Measurements from ENCODE around the gene PLCH2.

Gene PLCH2

DNA sequence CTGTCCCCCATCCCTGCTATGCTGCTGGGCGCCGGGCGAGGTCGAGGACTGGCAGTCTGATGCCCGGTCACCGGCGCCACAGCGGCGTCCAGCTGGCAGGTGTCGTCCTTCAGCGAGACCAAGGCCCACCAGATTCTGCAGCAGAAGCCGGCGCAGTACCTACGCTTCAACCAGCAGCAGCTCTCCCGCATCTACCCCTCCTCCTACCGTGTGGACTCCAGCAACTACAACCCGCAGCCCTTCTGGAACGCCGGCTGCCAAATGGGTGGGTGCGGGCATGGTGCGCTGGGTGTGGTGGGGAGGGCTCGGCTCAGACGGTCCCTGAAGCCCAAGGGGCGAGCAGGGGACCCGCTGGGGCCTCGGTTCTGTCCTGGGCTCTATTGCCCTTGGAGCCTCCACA lies 20.7 kb downstream of the PLCH2 start:
- no peak for DNase-seq

DNA sequence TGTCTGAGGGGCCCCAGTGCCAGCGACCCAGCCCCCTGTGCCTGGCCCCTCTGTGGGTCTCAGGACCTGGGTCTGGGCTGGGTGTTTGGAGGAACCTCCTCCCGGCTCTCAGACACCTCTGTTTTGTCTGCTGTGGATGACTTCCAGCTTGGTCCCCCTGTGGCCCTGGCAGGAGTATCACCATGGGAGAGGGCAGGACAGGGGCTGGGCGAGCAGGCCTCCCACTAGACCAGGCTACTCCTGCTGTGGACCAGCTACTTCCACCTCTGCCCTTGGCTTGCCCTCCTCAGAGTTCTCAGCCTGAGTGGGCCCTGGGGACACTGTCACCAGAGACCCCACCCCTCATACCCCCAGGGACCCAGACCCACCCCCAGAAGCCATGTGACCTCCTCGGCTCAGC lies 21.8 kb downstream of the PLCH2 start:
- no peak for DNase-seq

DNA sequence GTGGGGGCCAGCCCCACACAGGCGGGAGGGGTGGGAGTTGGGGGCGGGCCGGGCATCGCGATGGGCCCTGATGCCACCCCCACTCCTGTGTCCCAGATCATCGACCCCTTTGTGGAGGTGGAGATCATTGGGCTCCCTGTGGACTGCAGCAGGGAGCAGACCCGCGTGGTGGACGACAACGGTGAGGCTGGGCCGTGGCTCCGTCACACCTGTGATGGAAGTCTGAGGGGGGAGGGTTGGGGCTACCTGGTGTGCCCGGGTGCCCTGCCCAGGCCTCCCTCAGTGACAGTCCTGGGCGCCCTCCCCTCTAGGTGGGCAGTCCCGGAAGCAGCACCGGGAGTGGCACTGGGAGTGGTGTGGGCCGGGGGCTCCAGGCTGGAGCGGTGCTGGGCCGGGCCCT lies 22.6 kb downstream of the PLCH2 start:
- no peak for DNase-seq

DNA sequence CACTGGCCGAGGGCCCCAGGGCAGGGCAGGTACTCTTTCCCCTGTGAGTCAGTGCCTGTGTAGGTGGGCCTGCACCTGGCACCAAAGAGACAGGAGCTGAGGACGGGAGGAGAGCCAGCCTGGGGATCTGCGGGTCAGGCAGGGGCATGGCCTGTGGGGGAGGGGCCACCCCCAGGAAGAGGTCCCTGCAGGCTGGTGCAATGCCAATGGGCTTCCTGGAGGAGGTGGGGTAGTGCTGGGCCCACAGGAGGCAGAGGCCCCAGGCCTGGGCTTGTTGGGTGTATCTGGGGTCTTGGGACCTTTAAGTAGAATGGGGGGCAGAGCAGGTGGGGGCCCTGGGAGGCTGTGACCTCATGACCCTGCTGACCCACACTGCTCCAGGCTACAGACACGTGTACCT lies 23.2 kb downstream of the PLCH2 start:
- no peak for DNase-seq

DNA sequence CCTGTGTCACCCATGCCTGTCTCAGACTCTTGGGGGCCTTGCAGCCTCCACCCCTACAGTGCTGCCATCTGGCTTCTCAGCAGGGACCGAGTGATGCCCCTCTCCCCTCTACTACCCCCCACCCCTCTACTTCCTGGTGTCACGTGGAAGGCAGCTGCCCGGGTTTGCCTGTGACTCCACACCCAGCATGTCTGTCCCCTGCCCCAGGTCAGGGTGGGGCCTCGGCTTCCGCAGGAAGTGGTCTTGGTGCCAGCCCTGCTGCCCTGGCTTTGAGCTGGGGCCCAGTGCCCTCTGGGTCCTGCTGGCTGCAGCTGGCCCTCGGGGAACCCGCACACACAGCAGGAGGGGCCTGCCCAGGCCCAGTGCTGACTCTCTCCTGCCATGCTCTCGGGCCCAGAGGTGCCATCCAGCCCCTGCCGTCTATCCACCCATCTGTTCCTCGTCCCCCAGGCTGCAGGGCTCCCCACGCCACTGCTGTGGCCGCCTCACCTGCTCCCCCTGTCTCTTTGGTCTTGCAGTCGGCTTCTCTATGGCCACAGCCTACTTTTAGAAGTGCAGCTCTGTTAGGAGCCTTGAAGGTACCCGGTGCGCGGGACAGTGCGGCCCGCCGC lies 24.0 kb downstream of the PLCH2 start:
- no peak for DNase-seq

DNA sequence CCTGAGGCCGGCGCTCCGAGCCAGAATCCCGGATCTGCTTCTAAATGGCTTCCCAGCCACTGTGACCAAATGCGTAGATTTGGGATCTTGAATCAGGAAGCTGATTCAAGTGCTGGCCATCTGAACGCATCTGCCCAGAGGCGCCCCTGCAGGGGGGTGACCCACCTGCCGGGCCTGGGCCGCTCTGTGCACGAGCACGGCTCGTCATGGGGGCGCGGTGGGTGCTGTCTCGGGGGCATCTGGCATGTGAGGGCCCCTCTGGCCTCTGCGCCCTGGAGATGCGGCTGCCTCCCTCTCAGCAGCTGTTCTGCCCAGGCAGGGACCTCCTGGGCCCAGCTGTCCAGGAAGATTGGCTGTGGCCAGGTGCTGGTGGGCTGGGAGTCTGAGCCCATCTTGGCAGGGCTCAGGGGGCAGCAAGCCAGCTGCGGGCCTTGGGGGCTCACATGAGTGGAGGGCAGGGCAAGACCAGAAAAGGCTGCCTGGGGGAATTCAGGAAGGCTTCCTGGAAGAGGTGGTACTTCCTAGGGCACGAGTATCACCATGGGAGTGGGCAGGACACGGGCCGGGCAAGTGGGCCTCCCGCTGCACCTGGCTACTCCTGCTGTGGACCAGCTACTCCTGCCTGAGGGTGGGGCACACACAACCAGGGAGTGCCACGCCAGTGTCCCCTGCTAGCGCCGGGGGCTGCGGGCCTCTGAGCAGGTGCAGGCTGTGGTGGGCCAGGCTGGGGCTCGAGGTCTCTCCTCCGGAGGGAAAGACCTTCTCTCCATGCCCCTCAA lies 25.1 kb downstream of the PLCH2 start:
- DNase-seq, result no peak

DNA sequence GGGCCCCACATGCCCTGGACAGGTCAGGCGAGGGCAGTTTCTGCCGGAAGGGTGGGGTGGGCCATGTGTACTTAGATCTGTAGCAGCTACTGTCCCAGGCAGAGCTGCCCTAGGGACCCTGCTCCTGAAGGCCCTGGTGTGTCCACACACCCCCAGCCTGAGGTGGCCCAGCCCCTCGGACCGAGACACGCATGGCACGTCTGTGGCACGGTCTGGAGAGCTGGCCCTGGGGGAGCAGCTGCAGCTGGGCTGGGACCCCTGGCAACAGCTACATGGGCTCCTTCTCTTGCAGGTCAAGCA lies 25.7 kb downstream of the PLCH2 start:
- no peak for DNase-seq

DNA sequence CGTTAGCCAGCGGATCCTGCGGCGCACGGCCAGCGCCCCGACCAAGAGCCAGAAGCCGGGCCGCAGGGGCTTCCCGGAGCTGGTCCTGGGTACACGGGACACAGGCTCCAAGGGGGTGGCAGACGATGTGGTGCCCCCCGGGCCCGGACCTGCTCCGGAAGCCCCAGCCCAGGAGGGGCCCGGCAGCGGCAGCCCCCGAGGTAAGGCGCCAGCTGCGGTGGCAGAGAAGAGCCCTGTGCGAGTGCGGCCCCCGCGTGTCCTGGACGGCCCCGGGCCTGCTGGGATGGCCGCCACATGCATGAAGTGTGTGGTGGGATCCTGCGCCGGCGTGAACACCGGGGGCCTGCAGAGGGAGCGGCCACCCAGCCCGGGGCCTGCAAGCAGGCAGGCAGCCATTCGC lies 26.1 kb downstream of the PLCH2 start:
- no peak for DNase-seq

DNA sequence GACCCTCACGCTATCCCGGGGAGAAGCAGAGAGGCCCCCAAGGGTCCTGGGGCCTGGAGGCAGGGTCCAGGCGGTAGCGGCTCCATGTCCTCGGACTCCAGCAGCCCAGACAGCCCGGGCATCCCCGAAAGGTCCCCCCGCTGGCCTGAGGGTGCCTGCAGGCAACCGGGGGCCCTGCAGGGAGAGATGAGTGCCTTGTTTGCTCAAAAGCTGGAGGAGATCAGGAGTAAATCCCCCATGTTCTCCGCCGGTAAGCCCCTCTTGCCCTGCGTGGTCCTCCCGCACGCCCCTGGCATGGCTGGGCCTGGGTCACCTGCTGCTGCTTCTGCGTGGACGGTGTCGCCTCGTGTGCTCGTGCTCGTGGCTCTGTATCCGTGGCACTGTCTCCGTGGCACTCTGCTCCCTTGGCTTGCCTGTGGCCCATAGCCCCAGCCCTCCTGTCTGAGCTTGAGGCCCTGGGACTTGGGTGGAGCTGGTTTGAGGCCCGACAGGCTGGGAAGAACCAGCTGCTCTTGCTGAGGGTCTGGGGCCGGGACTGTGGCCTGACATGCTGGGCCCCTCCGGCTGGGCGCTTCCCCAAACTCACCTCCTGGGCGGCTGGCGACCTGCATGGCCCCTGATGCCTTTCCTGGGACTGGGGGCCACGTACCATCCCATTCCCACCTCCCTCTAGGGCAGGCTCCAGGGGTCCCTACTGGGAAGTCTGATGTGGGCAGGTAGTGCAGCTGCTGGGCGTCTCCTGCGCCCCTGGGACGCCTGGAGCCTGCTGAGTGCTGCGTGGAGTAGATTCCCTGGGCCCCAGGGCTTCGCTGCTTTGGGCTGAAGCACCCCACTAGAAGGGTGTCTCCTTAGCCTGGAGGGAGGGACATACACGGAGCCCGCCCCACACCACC lies 26.8 kb downstream of the PLCH2 start:
- no peak for DNase-seq

DNA sequence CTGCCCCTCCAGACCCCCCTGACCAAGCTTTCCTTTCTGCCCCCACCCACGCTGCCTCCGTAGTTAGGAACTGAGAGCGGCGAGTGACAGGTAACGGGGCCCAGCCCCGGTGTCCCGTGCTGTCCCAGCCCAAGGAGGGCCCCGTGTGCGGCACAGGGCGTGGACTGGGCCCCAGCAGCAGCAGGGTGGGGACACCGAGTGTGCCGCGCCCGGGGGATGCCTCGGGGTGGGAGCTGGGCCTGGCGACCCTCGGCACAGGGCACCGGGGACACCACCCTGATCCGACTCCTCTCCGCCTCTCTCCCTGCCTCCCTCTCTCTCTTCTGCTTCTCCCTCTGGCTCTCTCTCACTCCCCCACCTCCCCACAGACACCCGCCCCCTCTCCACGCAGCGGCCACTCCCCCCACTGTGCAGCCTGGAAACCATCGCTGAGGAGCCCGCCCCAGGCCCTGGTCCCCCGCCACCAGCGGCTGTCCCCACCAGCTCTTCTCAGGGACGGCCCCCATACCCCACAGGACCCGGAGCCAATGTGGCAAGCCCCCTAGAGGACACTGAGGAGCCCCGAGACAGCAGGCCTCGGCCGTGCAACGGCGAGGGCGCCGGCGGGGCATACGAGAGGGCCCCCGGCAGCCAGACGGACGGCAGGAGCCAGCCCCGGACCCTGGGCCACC lies 27.6 kb downstream of the PLCH2 start:
- DNase-seq, result no peak

DNA sequence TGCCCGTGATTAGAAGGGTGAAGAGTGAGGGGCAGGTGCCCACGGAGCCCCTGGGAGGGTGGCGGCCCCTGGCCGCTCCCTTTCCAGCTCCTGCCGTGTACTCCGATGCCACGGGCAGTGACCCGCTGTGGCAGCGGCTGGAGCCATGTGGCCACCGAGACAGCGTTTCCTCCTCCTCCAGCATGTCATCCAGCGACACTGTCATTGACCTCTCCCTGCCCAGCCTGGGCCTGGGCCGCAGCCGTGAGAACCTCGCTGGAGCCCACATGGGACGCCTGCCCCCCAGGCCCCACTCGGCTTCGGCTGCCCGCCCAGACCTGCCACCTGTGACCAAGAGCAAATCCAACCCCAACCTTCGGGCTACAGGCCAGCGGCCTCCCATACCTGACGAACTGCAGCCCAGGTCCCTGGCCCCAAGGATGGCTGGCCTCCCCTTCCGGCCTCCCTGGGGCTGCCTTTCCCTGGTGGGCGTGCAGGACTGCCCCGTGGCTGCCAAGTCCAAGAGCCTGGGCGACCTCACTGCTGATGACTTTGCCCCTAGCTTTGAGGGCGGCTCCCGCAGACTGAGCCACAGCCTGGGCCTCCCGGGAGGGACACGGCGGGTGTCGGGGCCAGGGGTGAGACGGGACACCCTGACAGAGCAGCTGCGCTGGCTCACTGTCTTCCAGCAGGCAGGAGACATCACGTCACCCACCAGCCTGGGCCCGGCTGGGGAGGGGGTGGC lies 28.3 kb downstream of the PLCH2 start:
- peak in 5 of 51 donors; percentile 7 to 25 (median 16) for DNase-seq

DNA sequence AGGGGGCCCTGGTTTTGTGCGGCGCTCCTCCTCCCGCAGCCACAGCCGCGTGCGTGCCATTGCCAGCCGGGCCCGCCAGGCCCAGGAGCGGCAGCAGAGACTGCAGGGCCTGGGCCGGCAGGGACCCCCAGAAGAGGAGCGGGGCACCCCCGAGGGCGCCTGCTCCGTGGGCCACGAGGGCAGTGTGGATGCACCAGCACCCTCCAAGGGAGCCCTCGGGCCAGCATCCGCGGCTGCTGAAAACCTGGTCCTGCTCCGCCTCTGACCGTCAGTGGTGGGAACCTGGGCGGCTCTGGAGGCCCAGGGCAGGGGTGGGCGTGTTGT lies 28.8 kb downstream of the PLCH2 start:
- no peak for DNase-seq

DNA sequence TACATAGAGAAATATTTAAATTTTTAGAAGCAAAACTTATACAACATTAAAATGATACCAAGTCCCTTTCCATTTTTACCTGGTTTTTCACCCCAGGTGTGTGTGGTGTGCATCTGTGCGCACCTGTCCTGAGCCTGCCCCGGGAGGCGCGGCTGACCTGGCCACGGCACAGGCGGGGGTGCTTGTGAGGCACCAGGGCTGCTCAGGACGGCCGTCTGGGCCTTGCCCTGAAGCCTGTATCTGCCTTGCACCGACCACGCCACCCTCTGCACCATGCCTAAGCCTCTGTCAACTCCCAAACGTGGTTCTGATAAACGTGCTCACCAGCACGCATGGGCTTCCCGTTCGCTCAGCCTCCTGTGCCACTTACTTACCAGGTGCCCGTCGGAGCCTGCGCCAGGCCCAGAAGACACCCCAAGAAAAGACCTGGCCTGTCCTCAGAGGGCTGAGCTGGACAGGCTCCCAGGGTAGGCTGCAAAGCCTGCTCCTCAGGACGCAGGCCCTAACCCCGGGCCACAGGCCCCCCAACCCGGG lies 29.4 kb downstream of the PLCH2 start:
- no peak for DNase-seq

DNA sequence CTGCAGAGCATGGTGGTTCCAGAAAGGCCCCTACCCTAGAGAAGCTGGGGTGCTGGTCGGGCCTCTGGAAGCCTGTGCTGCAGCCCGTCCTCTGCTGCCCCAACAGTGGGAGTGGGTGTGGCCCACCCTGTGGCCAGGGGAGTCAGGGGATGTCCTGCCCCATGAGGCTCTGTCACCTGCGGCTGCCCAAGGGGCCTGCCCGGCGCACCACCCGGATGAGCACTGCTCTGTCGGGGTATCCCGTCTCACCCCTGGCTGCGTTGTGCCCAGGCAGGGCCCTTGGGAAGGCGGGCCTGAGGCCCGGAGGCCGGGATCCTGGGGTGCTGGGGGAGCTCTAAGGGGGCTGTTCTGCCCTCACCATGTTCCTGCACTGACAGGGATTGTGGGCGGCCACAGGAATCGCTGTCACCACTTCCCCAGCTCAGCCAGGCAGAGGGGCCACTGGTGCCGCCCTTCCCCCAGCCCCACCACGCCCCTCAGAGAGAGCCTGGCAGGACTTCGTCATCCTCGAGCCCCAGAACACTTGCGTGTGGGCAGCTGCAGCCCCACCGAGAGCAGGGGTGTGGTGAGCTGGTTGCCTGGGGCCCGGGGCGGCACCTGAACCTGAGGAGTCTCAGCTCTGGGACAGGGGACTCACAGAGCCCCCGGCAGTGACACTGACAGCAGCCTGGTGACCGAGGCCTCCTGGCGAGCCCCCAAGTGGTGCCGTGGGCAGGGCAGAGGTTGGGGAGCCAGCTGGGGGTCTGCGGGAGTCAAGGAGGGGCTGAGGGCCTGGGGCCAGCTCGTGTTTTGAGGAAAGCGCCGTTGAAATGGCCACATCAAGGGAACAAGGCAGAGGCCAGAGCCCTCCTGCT lies 30.1 kb downstream of the PLCH2 start:
- DNase-seq, result peak in 1 of 51 donors; percentile 21

DNA sequence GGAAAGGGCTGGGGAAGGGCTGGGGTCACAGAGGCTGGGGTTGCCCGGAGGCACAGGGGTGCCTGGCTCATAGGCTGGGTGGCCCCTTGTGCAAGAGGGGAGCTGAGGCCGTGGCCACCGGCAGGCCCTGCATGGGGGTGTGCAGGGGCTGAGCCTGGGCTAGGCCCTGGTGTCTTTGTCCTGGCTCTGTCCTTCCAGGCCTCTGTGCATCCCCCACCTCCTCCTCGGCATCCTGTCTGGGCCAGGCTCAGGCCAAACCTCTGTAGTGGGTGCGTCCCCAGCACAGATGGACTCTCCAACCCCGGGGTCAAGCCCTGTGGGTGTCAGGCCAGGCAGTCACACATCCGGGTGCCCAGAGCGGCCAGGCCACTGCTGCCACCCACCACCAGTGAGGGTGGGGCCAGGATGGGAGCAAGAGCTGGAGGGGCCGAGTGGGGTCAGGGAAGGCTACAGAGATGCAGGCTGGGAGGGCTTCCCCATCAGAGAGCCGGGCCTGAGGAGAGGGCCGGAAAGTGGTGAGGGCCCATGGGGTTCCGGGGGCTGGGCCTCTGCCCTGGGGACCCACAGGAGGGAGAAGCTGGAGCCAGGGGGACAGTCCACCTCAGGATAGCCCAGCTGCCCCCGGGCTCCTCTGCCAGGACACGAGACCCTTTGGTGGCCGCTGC lies 30.9 kb downstream of the PLCH2 start:
- no peak for DNase-seq

DNA sequence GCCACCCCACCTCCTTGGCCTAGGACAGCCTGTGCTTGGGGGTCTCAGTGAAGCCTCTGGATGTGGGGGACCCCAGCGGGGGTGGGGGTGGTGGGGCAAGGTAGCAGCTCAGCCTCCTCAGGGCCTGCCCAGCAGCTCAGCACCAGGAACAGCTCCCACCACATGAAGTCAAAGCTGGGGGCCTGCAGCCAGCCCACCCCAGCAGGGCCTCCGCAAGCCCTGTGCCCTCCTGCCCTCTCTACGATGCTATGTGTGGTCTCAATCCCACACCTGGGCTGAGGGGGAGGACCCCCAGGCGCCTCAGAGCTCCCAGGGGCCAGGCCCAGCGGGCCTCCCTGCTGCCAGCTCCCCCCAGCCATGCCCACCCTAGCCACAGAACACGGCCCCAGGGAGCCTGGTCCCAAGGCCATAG lies 31.7 kb downstream of the PLCH2 start:
- DNase-seq, result no peak

DNA sequence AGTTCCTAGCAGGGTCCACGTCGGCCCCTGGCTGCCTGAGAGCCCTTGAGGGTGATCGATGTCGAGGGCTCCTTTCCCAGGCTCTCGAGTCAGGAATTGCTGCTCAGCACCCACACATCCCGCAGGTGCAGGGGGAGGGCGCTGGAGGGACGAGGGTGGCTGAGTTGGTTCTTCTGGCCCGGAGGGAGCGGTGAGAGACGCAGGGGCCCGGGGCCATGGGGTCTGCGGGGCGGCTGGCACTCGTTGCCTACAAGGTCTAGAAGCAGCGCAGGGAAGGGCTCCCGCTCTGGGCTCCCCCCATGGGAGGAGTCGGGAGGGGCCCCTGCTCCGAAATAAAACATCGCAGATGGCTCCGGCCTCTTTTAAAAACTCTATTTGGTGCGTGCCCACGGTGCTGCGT lies 32.1 kb downstream of the PLCH2 start:
- DNase-seq, result no peak

DNA sequence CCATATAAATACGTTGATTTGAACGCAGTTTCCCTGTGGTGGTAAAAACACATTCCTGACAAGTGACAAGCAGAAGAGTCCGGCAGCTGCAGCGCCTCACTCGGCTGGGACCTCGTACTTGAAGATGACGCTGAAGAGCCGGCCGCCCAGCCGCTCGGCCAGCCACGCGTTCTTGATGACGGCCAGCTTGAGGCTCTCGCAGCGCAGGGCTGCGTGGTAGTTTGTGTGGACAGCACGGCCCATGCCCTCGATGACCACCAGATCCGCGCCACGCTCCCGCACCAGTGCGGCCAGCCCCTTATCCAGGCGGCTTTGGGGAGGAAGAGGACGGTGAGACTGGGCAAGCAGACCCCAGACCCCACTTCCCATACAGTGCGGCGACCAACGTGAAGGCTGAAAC lies 32.7 kb downstream of the PLCH2 start:
- DNase-seq, result no peak

DNA sequence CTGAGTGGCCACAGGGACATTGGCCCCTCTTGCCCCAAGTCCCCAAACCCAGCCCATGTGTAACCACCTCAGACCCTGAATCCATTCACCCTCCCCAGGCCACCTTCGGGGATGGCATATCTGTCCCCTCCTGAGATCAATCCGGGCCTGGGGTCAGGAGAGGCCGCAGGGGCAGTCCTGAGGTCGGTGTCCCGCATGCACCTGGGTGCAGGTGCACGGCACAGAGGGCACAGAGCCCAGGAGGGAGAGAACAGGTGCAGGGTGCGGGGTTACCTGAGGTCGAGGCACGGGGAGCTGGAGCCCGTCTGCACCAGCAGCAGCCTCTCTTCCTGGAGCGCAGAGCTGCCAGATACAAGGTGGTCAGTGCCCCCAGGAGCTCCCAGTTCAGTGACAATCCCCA lies 33.5 kb downstream of the PLCH2 start:
- no peak for DNase-seq

Measured in hypothalamus (tissue), 51 donors.